ENCODE data around the gene GPC5. TPM values are rescaled to one million over a fixed set of nuclear protein-coding genes. Genes with fewer than 3 reads are reported as not detected.

GPC5 gene
- total and polyA plus RNA-seq, 2 donors (not counting 3 experiments of a cell fraction or from before 2014, with no cell fraction given), result 0.59 to 0.97 TPM

GRCh38 chr13:92547266-92547665 lies 1148.8 kb downstream of the GPC5 start:
- BruUV-seq (replicated peaks), result no TSS peak
- Histone ChIP-seq H3K4me3 (replicated peaks in 1 of 3; ENCODE audit: insufficient read depth in 1 of 3, low read depth in 1 of 3, low read length in 3 of 3) (no peak overlapping the region), H3K9me1 (replicated peaks; ENCODE audit: control insufficient read depth, extremely low read depth, insufficient read depth, low read length) (no peaks in the 10 kb centered on the region), H3K9me3 (replicated peaks; ENCODE audit: control insufficient read depth, insufficient read depth, low read length) (no peaks in the 10 kb centered on the region), H3K36me3 (ENCODE audit: control insufficient read depth in 2 of 2, extremely low read depth in 1 of 2, insufficient read depth in 2 of 2, low read length in 2 of 2) (no peaks in the 10 kb centered on the region), H3K4me1 (ENCODE audit: control insufficient read depth, extremely low read depth, insufficient read depth, low read length) (no peaks in the 10 kb centered on the region), H3K27ac (ENCODE audit: insufficient read depth, low read depth, low read length) (no peak overlapping the region), H2AFZ (ENCODE audit: low read depth, low read length) (no peak overlapping the region), H4K20me1 (replicated peaks; ENCODE audit: control insufficient read depth, extremely low read depth, insufficient read depth, low read length) (no peaks in the 10 kb centered on the region), H3K9ac (replicated peaks; ENCODE audit: extremely low read depth, insufficient read depth, low read length) (no peak overlapping the region), H3K4me2 (ENCODE audit: insufficient read depth, low read length) (no peak overlapping the region), H3K27me3 (ENCODE audit: control insufficient read depth in 2 of 2, insufficient read depth in 2 of 2, low read length in 2 of 2) (no peaks in the 10 kb centered on the region), H3K79me2 (ENCODE audit: control insufficient read depth, insufficient read depth, low read length) (no peaks in the 10 kb centered on the region)
- intact Hi-C loops (cut with micrococcal nuclease), result no loop called here
- DNase-seq (ENCODE audit: low read depth, low spot score), result no peak
- no peak for TF ChIP-seq MYC (IDR thresholded peaks at IDR 0.05; ENCODE audit: low read depth, low read length)
- no peak for TF ChIP-seq GATA2 (IDR thresholded peaks at IDR 0.05; ENCODE audit: insufficient read depth, insufficient read length, low read depth, low read length)
- TF ChIP-seq MAX (IDR thresholded peaks at IDR 0.05; ENCODE audit: insufficient read depth, insufficient read length), result no peak
- no peak for TF ChIP-seq POLR2AphosphoS5 (IDR thresholded peaks at IDR 0.05; ENCODE audit: insufficient read depth, low read depth, low read length)
- TF ChIP-seq EZH2 (IDR thresholded peaks at IDR 0.05; ENCODE audit: borderline replicate concordance, low read depth, low read length, severe bottlenecking), result no peak
- TF ChIP-seq FOS (IDR thresholded peaks at IDR 0.05; ENCODE audit: borderline replicate concordance, insufficient read depth, low read length), result no peak
- TF ChIP-seq POLR2A (IDR thresholded peaks at IDR 0.05; ENCODE audit: low read depth, low read length), result no peak
- TF ChIP-seq CTCF (IDR thresholded peaks at IDR 0.05; ENCODE audit: extremely low read depth in 1 of 2, insufficient read depth in 1 of 2, low read depth in 1 of 2, low read length in 2 of 2), result no peak
- TF ChIP-seq JUN (IDR thresholded peaks at IDR 0.05; ENCODE audit: borderline replicate concordance, insufficient read depth, insufficient read length, low read depth), result no peak
- dilution Hi-C loops (cut with MboI; ENCODE audit: extremely low pct_ligation_motif_present, low sequenced_read_pairs), result no loop called here
- ChIA-PET POLR2A (no interaction called here), CTCF (no interaction called here)
- FAIRE-seq, result no peak

Measured in endothelial cell of umbilical vein (primary cell).